GM23338 (cell line): Measurements from ENCODE around the gene TLE2.
"Not testable (repeated sequence)": the region's sequence is repeated elsewhere in the genome, so short reads cannot be mapped to it uniquely, and the experiment has no call there.

ENCODE experiments used
- CREB1 ChIP-seq: fragments of 250-450 bp; sonication (Bioruptor Pico); IDR thresholded peaks from 2 replicates; pipeline ENCODE4 v1.5.0; 2020; ENCODE audit warnings: low read depth, mild to moderate bottlenecking, moderate library complexity
- EZH2 ChIP-seq: fragments of 200-600 bp; sonication (generic); IDR thresholded peaks from one replicate; pipeline ENCODE4 v1.8.0; 2017; ENCODE audit warnings: antibody characterized with exemption, mild to moderate bottlenecking, low read depth; ENCODE audit not compliant: unreplicated experiment
- EZH2phosphoT487 ChIP-seq: fragments of 200-600 bp; sonication (generic); IDR thresholded peaks from one replicate; pipeline ENCODE4 v1.8.1; 2018; ENCODE audit warnings: antibody characterized with exemption; ENCODE audit not compliant: unreplicated experiment
- JUNB ChIP-seq: IDR thresholded peaks from one replicate; pipeline ENCODE4 v1.6.1; 2016; ENCODE audit warnings: antibody characterized with exemption; ENCODE audit not compliant: unreplicated experiment
- NANOG ChIP-seq: IDR thresholded peaks from 2 replicates; pipeline ENCODE4 v1.6.1; 2016; ENCODE audit warnings: antibody characterized with exemption, borderline replicate concordance
- POLR2AphosphoS5 ChIP-seq: IDR thresholded peaks from 2 replicates; pipeline ENCODE4 v1.6.1; 2016; ENCODE audit warnings: antibody characterized with exemption, low read depth
- STAT1 ChIP-seq: IDR thresholded peaks from one replicate; pipeline ENCODE4 v1.6.1; 2016; ENCODE audit warnings: antibody characterized with exemption; ENCODE audit not compliant: unreplicated experiment
- ZNF331 ChIP-seq: fragments of 250-450 bp; sonication (Bioruptor Pico); IDR thresholded peaks from 2 replicates; pipeline ENCODE4 v1.5.0; 2020; ENCODE audit warnings: low read depth, mild to moderate bottlenecking, moderate library complexity
- TF ChIP-seq, protein P1 (sequence below), 2 experiments: fragments of 200-600 bp in 1 of 2; sonication (generic) in 1 of 2; conservative IDR thresholded peaks; 2 replicates each; pipeline versions ENCODE4 v1.5.1 to v1.6.1; 2016 to 2017; ENCODE audit warnings: antibody characterized with exemption in 2 of 2, low read depth in 2 of 2, mild to moderate bottlenecking in 2 of 2, moderate library complexity in 1 of 2
- TF ChIP-seq, protein P2 (sequence below): IDR thresholded peaks from 2 replicates; pipeline ENCODE4 v1.6.1; 2016; ENCODE audit warnings: antibody characterized with exemption
- TF ChIP-seq, protein P3 (sequence below): IDR thresholded peaks from one replicate; pipeline ENCODE4 v1.6.1; 2018; ENCODE audit warnings: antibody characterized with exemption; ENCODE audit not compliant: unreplicated experiment
- TF ChIP-seq, protein P4 (sequence below): fragments of 250-450 bp; sonication (Bioruptor Pico); IDR thresholded peaks from 2 replicates; pipeline ENCODE4 v1.5.0; 2020; ENCODE audit warnings: mild to moderate bottlenecking, moderate library complexity

DNA sequence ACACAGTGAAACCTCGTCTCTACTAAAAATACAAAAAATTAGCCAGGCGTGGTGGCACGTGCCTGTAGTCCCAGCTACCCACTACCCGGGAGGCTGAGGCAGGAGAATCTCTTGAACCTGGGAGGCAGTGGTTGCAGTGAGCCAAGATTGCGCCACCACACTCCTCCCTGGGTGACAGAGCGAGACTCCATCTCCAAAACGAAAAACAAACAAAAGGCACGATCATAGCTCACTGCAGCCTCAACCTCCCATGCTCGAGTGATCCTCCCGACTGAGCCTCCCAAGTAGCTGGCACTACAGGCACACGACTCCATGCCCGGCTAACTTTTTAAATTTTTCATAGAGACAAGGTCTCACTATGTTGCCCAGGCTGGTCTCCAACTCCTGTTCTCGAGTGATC is 17.0 kb downstream of the TLE2 start:
- TF ChIP-seq POLR2AphosphoS5; CREB1 (CRISPR knock-in tag); ZNF331 (CRISPR knock-in tag); EZH2phosphoT487; NANOG; JUNB; EZH2; STAT1: not testable (repeated sequence)
- TF ChIP-seq, protein P1, sequence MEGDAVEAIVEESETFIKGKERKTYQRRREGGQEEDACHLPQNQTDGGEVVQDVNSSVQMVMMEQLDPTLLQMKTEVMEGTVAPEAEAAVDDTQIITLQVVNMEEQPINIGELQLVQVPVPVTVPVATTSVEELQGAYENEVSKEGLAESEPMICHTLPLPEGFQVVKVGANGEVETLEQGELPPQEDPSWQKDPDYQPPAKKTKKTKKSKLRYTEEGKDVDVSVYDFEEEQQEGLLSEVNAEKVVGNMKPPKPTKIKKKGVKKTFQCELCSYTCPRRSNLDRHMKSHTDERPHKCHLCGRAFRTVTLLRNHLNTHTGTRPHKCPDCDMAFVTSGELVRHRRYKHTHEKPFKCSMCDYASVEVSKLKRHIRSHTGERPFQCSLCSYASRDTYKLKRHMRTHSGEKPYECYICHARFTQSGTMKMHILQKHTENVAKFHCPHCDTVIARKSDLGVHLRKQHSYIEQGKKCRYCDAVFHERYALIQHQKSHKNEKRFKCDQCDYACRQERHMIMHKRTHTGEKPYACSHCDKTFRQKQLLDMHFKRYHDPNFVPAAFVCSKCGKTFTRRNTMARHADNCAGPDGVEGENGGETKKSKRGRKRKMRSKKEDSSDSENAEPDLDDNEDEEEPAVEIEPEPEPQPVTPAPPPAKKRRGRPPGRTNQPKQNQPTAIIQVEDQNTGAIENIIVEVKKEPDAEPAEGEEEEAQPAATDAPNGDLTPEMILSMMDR (conservative IDR thresholded peaks at IDR 0.05; ENCODE audit: low read depth in 2 of 2): not testable (repeated sequence)
- TF ChIP-seq, protein P2, sequence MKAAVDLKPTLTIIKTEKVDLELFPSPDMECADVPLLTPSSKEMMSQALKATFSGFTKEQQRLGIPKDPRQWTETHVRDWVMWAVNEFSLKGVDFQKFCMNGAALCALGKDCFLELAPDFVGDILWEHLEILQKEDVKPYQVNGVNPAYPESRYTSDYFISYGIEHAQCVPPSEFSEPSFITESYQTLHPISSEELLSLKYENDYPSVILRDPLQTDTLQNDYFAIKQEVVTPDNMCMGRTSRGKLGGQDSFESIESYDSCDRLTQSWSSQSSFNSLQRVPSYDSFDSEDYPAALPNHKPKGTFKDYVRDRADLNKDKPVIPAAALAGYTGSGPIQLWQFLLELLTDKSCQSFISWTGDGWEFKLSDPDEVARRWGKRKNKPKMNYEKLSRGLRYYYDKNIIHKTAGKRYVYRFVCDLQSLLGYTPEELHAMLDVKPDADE: not testable (repeated sequence)
- TF ChIP-seq, protein P3, sequence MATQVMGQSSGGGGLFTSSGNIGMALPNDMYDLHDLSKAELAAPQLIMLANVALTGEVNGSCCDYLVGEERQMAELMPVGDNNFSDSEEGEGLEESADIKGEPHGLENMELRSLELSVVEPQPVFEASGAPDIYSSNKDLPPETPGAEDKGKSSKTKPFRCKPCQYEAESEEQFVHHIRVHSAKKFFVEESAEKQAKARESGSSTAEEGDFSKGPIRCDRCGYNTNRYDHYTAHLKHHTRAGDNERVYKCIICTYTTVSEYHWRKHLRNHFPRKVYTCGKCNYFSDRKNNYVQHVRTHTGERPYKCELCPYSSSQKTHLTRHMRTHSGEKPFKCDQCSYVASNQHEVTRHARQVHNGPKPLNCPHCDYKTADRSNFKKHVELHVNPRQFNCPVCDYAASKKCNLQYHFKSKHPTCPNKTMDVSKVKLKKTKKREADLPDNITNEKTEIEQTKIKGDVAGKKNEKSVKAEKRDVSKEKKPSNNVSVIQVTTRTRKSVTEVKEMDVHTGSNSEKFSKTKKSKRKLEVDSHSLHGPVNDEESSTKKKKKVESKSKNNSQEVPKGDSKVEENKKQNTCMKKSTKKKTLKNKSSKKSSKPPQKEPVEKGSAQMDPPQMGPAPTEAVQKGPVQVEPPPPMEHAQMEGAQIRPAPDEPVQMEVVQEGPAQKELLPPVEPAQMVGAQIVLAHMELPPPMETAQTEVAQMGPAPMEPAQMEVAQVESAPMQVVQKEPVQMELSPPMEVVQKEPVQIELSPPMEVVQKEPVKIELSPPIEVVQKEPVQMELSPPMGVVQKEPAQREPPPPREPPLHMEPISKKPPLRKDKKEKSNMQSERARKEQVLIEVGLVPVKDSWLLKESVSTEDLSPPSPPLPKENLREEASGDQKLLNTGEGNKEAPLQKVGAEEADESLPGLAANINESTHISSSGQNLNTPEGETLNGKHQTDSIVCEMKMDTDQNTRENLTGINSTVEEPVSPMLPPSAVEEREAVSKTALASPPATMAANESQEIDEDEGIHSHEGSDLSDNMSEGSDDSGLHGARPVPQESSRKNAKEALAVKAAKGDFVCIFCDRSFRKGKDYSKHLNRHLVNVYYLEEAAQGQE: not testable (repeated sequence)
- TF ChIP-seq, protein P4, sequence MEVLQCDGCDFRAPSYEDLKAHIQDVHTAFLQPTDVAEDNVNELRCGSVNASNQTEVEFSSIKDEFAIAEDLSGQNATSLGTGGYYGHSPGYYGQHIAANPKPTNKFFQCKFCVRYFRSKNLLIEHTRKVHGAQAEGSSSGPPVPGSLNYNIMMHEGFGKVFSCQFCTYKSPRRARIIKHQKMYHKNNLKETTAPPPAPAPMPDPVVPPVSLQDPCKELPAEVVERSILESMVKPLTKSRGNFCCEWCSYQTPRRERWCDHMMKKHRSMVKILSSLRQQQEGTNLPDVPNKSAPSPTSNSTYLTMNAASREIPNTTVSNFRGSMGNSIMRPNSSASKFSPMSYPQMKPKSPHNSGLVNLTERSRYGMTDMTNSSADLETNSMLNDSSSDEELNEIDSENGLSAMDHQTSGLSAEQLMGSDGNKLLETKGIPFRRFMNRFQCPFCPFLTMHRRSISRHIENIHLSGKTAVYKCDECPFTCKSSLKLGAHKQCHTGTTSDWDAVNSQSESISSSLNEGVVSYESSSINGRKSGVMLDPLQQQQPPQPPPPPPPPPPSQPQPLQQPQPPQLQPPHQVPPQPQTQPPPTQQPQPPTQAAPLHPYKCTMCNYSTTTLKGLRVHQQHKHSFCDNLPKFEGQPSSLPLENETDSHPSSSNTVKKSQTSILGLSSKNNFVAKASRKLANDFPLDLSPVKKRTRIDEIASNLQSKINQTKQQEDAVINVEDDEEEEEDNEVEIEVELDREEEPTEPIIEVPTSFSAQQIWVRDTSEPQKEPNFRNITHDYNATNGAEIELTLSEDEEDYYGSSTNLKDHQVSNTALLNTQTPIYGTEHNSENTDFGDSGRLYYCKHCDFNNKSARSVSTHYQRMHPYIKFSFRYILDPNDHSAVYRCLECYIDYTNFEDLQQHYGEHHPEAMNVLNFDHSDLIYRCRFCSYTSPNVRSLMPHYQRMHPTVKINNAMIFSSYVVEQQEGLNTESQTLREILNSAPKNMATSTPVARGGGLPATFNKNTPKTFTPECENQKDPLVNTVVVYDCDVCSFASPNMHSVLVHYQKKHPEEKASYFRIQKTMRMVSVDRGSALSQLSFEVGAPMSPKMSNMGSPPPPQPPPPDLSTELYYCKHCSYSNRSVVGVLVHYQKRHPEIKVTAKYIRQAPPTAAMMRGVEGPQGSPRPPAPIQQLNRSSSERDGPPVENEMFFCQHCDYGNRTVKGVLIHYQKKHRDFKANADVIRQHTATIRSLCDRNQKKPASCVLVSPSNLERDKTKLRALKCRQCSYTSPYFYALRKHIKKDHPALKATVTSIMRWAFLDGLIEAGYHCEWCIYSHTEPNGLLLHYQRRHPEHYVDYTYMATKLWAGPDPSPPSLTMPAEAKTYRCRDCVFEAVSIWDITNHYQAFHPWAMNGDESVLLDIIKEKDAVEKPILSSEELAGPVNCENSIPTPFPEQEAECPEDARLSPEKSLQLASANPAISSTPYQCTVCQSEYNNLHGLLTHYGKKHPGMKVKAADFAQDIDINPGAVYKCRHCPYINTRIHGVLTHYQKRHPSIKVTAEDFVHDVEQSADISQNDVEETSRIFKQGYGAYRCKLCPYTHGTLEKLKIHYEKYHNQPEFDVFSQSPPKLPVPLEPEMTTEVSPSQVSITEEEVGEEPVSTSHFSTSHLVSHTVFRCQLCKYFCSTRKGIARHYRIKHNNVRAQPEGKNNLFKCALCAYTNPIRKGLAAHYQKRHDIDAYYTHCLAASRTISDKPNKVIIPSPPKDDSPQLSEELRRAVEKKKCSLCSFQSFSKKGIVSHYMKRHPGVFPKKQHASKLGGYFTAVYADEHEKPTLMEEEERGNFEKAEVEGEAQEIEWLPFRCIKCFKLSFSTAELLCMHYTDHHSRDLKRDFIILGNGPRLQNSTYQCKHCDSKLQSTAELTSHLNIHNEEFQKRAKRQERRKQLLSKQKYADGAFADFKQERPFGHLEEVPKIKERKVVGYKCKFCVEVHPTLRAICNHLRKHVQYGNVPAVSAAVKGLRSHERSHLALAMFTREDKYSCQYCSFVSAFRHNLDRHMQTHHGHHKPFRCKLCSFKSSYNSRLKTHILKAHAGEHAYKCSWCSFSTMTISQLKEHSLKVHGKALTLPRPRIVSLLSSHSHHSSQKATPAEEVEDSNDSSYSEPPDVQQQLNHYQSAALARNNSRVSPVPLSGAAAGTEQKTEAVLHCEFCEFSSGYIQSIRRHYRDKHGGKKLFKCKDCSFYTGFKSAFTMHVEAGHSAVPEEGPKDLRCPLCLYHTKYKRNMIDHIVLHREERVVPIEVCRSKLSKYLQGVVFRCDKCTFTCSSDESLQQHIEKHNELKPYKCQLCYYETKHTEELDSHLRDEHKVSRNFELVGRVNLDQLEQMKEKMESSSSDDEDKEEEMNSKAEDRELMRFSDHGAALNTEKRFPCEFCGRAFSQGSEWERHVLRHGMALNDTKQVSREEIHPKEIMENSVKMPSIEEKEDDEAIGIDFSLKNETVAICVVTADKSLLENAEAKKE (CRISPR knock-in tag): not testable (repeated sequence)
